GM12878 (cell line): ENCODE data around the gene CBX8. TPM values are rescaled to one million over a fixed set of nuclear protein-coding genes. Genes with fewer than 3 reads are reported as not detected.

Source experiments
- ATF7 ChIP-seq: fragments of 450-650 bp; IDR thresholded peaks from 2 replicates; pipeline ENCODE4 v1.6.1; 2016; ENCODE audit warnings: low read depth, mild to moderate bottlenecking
- BACH1 ChIP-seq: fragments of 450-650 bp; IDR thresholded peaks from 2 replicates; pipeline ENCODE4 v1.6.1; 2017; ENCODE audit warnings: mild to moderate bottlenecking, borderline replicate concordance
- CHD1 ChIP-seq: IDR thresholded peaks from 2 replicates; pipeline ENCODE4 v1.6.1; 2012; ENCODE audit warnings: low read depth, low read length, improper control_type of control experiment
- CUX1 ChIP-seq: IDR thresholded peaks from 2 replicates; pipeline ENCODE4 v1.6.1; 2012; ENCODE audit warnings: improper control_type of control experiment, low read depth, low read length; ENCODE audit not compliant: insufficient replicate concordance
- ELK1 ChIP-seq: IDR thresholded peaks from 2 replicates; pipeline ENCODE4 v1.6.1; 2012; ENCODE audit warnings: low read depth, low read length, improper control_type of control experiment
- GABPA ChIP-seq: IDR thresholded peaks from 2 replicates; pipeline ENCODE4 v1.6.1; 2014; ENCODE audit warnings: antibody characterized with exemption, low read depth, mild to moderate bottlenecking, inconsistent platforms
- HDAC6 ChIP-seq: fragments of 200-600 bp; sonication (generic); IDR thresholded peaks from one replicate; pipeline ENCODE4 v1.8.0; 2017; ENCODE audit warnings: antibody characterized with exemption; ENCODE audit not compliant: unreplicated experiment
- MLLT1 ChIP-seq: fragments of 450-650 bp; IDR thresholded peaks from 2 replicates; pipeline ENCODE4 v1.6.1; 2016; ENCODE audit warnings: mild to moderate bottlenecking
- NRF1 ChIP-seq: conservative IDR thresholded peaks from 2 replicates; pipeline ENCODE4 v1.6.1; 2011; ENCODE audit warnings: mild to moderate bottlenecking, low read depth, low read length, improper control_type of control experiment
- PRDM15 ChIP-seq: fragments of 450-650 bp; formaldehyde crosslinking; IDR thresholded peaks from 2 replicates; pipeline ENCODE4 v1.4.0; 2020; ENCODE audit warnings: mild to moderate bottlenecking, moderate library complexity
- SP1 ChIP-seq: IDR thresholded peaks from one replicate; pipeline ENCODE4 v1.6.1; 2011; ENCODE audit warnings: low read depth, low read length
- SPI1 ChIP-seq: IDR thresholded peaks from 2 replicates; pipeline ENCODE4 v1.6.1; 2011; ENCODE audit warnings: low read depth, mild to moderate bottlenecking, low read length, moderate library complexity, borderline replicate concordance; ENCODE audit not compliant: insufficient read depth
- TAF1 ChIP-seq: IDR thresholded peaks from 2 replicates; pipeline ENCODE4 v1.6.1; 2011; ENCODE audit warnings: mild to moderate bottlenecking, low read depth, low read length, borderline replicate concordance
- ZNF622 ChIP-seq: fragments of 450-650 bp; IDR thresholded peaks from 2 replicates; pipeline ENCODE4 v1.6.1; 2017; ENCODE audit warnings: mild to moderate bottlenecking, inconsistent platforms
- polyA plus RNA-seq, 11 experiments: library from polyadenylated mRNA; depleted of rRNA in 4 of 11; unstranded in 6 of 11; stranded (reverse) in 5 of 11; fragments of >200 nt; fragmentation: Nextera tagmentation in 4 of 11; fragmentation: Illumina TruSeq in 1 of 11; extraction: Ambion mirVana in 4 of 11; extraction: Trizol in 1 of 11; gene quantifications; 1 replicate in 1 of 11; 2 replicates in 10 of 11; pipeline versions ENCODE4 v1.2.1 to v1.2.3, GENCODE V29; 2011 to 2016; ENCODE audit warnings: inconsistent platforms in 2 of 11, missing spikeins in 2 of 11, low read depth in 1 of 11
- total RNA-seq, 4 experiments: library from RNA; depleted of rRNA in 3 of 4; stranded (reverse); fragments of >200 nt in 3 of 4; fragmentation: Illumina TruSeq in 1 of 4; extraction: Trizol in 1 of 4; gene quantifications; 2 replicates each; pipeline versions ENCODE4 v1.2.1 to v1.2.3, GENCODE V29; 2013 to 2021

CBX8 gene
- total and polyA plus RNA-seq, 10 of the 15 experiments (the other 5 are each of a cell fraction or from before 2014, with no cell fraction given), result 0.03 to 6.7 (median 1.9) TPM

- TF ChIP-seq MLLT1, result no peak
- no peak for TF ChIP-seq TAF1
- TF ChIP-seq PRDM15 (CRISPR knock-in tag), result no peak
- TF ChIP-seq CHD1, result no peak
- TF ChIP-seq SPI1, result no peak
- no peak for TF ChIP-seq ZNF622
- TF ChIP-seq ATF7, result no peak
- no peak for TF ChIP-seq NRF1
- no peak for TF ChIP-seq SP1
- TF ChIP-seq BACH1, result no peak
- TF ChIP-seq GABPA, result no peak
- TF ChIP-seq ELK1, result no peak
- no peak for TF ChIP-seq CUX1
- TF ChIP-seq HDAC6, result no peak
Observed at GRCh38 chr17:79789943-79790804, 6.7 kb downstream of the CBX8 start (continued).
